ENCODE data around the gene POLL.

The POLL gene

GRCh38 chr10:101578803-101579515 lies 9.1 kb downstream of the POLL start:
- no peak for TF ChIP-seq EZH2 (IDR thresholded peaks at IDR 0.05)
- TF ChIP-seq POLR2AphosphoS5 (IDR thresholded peaks at IDR 0.05; ENCODE audit: borderline replicate concordance, low read depth, low read length) = no peak
- no peak for TF ChIP-seq FOXP2 (optimal IDR thresholded peaks at IDR 0.05; ENCODE audit: control extremely low read depth, extremely low read length, insufficient read depth)
- H3K36me3 ChIP-seq (ENCODE audit: insufficient read depth, low read length) = no peaks in the 10 kb centered on the region
- no peak overlapping the region for H3K9ac ChIP-seq (ENCODE audit: insufficient read length)
- no peak for DNase-seq (ENCODE audit: low read depth, low spot score)
- H3K4me3 ChIP-seq = no peak overlapping the region
- no peak overlapping the region for H3K27ac ChIP-seq
- H3K9me3 ChIP-seq (ENCODE audit: low read depth, low read length) = no peaks in the 10 kb centered on the region

- Histone ChIP-seq H3K36me3 (ENCODE audit: insufficient read depth, low read length) (no peaks in the 10 kb centered on the region), H3K9ac (ENCODE audit: insufficient read length) (no peak overlapping the region), H3K9me3 (ENCODE audit: low read depth, low read length) (no peaks in the 10 kb centered on the region), H3K27ac (no peak overlapping the region), H3K4me3 (no peak overlapping the region)
- TF ChIP-seq EZH2 (IDR thresholded peaks at IDR 0.05) (no peak), POLR2AphosphoS5 (IDR thresholded peaks at IDR 0.05; ENCODE audit: borderline replicate concordance, low read depth, low read length) (no peak)
- no peak for DNase-seq (ENCODE audit: low read depth, low spot score)
Measured at GRCh38 chr10:101578192-101578591, 9.9 kb downstream of the POLL start.

- Histone ChIP-seq H3K27ac (no peak overlapping the region), H3K4me3 (no peak overlapping the region), H3K36me3 (ENCODE audit: insufficient read depth, low read length) (no peaks in the 10 kb centered on the region), H3K9ac (ENCODE audit: insufficient read length) (no peak overlapping the region), H3K9me3 (ENCODE audit: low read depth, low read length) (no peaks in the 10 kb centered on the region)
- no peak for DNase-seq (ENCODE audit: low read depth, low spot score)
- TF ChIP-seq EZH2 (IDR thresholded peaks at IDR 0.05) (no peak), POLR2AphosphoS5 (IDR thresholded peaks at IDR 0.05; ENCODE audit: borderline replicate concordance, low read depth, low read length) (no peak), FOXP2 (optimal IDR thresholded peaks at IDR 0.05; ENCODE audit: control extremely low read depth, extremely low read length, insufficient read depth) (no peak)
Measured at GRCh38 chr10:101577121-101577871, 10.8 kb downstream of the POLL start.

GRCh38 chr10:101576211-101576863 lies 11.7 kb downstream of the POLL start:
- DNase-seq (ENCODE audit: low read depth, low spot score) = no peak
- Histone ChIP-seq H3K27ac (no peak overlapping the region), H3K36me3 (ENCODE audit: insufficient read depth, low read length) (no peaks in the 10 kb centered on the region), H3K9ac (ENCODE audit: insufficient read length) (no peak overlapping the region), H3K4me3 (no peak overlapping the region), H3K9me3 (ENCODE audit: low read depth, low read length) (no peaks in the 10 kb centered on the region)
- no peak for TF ChIP-seq POLR2AphosphoS5 (IDR thresholded peaks at IDR 0.05; ENCODE audit: borderline replicate concordance, low read depth, low read length)
- no peak for TF ChIP-seq FOXP2 (optimal IDR thresholded peaks at IDR 0.05; ENCODE audit: control extremely low read depth, extremely low read length, insufficient read depth)
- TF ChIP-seq EZH2 (IDR thresholded peaks at IDR 0.05) = no peak

- DNase-seq (ENCODE audit: low read depth, low spot score) = no peak
- no peak overlapping the region for H3K27ac ChIP-seq
Measured at GRCh38 chr10:101575580-101576210, 12.4 kb downstream of the POLL start.

GRCh38 chr10:101575091-101575490 lies 13.0 kb downstream of the POLL start:
- no peak overlapping the region for H3K27ac ChIP-seq
- no peak overlapping the region for H3K9ac ChIP-seq (ENCODE audit: insufficient read length)
- H3K9me3 ChIP-seq (ENCODE audit: low read depth, low read length) = no peaks in the 10 kb centered on the region
- no peak for DNase-seq (ENCODE audit: low read depth, low spot score)
- no peaks in the 10 kb centered on the region for H3K36me3 ChIP-seq (ENCODE audit: insufficient read depth, low read length)
- H3K4me3 ChIP-seq = no peak overlapping the region
- no peak for TF ChIP-seq POLR2AphosphoS5 (IDR thresholded peaks at IDR 0.05; ENCODE audit: borderline replicate concordance, low read depth, low read length)
- no peak for TF ChIP-seq EZH2 (IDR thresholded peaks at IDR 0.05)
- TF ChIP-seq FOXP2 (optimal IDR thresholded peaks at IDR 0.05; ENCODE audit: control extremely low read depth, extremely low read length, insufficient read depth) = no peak

More at GRCh38 chr10:101575580-101576210, 12.4 kb downstream of the POLL start:
- Histone ChIP-seq H3K9me3 (ENCODE audit: low read depth, low read length) (no peaks in the 10 kb centered on the region), H3K9ac (ENCODE audit: insufficient read length) (no peak overlapping the region), H3K4me3 (no peak overlapping the region), H3K36me3 (ENCODE audit: insufficient read depth, low read length) (no peaks in the 10 kb centered on the region)
- no peak for TF ChIP-seq EZH2 (IDR thresholded peaks at IDR 0.05)
- TF ChIP-seq FOXP2 (optimal IDR thresholded peaks at IDR 0.05; ENCODE audit: control extremely low read depth, extremely low read length, insufficient read depth) = no peak
- TF ChIP-seq POLR2AphosphoS5 (IDR thresholded peaks at IDR 0.05; ENCODE audit: borderline replicate concordance, low read depth, low read length) = no peak

GRCh38 chr10:101573885-101574753 lies 13.9 kb downstream of the POLL start:
- H3K36me3 ChIP-seq (ENCODE audit: insufficient read depth, low read length) = no peaks in the 10 kb centered on the region
- no peak overlapping the region for H3K27ac ChIP-seq
- no peak for DNase-seq (ENCODE audit: low read depth, low spot score)
- H3K4me3 ChIP-seq = peak overlapping the region; percentile 28
- H3K9me3 ChIP-seq (ENCODE audit: low read depth, low read length) = no peaks in the 10 kb centered on the region
- H3K9ac ChIP-seq (ENCODE audit: insufficient read length) = no peak overlapping the region
- no peak for TF ChIP-seq POLR2AphosphoS5 (IDR thresholded peaks at IDR 0.05; ENCODE audit: borderline replicate concordance, low read depth, low read length)
- no peak for TF ChIP-seq EZH2 (IDR thresholded peaks at IDR 0.05)
- TF ChIP-seq FOXP2 (optimal IDR thresholded peaks at IDR 0.05; ENCODE audit: control extremely low read depth, extremely low read length, insufficient read depth) = no peak
